HG02623 (cell line): ENCODE results near the gene FRG2C.
"Not testable (repeated sequence)": the region's sequence is repeated elsewhere in the genome, so short reads cannot be mapped to it uniquely, and the experiment has no call there.

Experiments
- ATAC-seq: cut with Tn5 transposase; IDR thresholded peaks from one replicate; pipeline ENCODE4 v1.9.1; 2021; ENCODE audit warnings: moderate library complexity; ENCODE audit not compliant: unreplicated experiment

FRG2C gene

DNA sequence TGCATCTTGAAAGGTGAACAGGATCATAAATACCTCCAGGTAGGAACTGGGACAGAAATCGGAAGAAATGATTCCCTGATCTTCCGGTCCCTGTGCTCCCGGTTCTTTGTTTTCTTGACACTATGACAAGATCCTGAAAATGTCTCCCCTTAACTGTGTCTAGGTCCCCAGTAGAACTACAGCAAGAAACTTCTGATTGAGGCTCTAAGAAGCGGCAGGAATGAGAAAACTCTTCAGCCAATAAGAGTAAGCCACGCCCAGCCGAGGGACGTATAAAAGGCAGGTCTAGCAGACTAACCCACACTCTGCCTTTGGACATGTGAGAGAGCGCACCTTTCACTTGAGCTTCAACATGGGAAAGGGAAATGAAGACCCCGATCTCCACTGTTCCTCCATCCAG, at the start of gene FRG2C:
FRG2C (plus strand) TSS at position 301 of the 400 bp plus-strand sequence; CDS start at position 353, 52 bp downstream.
- ATAC-seq = not testable (repeated sequence)

GRCh38 chr3:75618666-75619305, 45.3 kb upstream of the FRG2C start:
- ATAC-seq = not testable (repeated sequence)

DNA sequence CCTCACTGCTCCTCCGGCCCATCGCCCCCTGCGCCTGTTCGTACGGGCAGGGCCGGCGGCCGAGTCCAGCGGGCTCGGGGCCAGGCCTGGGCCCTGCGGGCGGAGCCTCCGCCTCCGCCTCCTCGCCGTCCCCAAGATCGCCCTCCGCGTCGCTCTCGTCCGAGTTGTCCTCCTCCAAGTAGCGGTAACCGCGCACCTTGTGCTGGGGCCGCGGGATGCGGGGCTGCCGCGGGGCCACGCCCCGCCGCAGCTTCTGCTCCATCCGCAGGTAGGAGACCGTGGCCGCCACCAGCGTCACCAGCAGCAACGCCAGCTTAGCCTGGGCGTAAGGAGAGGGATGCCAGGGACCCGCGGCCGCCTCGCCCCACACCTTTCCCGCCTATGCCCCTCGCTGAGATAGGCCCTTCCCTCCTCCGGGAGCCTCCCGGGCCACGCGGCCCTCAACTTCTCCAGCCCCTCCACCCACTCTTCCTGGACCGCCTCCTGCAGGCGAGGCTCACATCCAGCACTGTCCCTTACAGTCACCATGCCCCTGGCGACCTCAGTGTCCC, 44.6 kb upstream of the FRG2C start:
- ATAC-seq = not testable (repeated sequence)

- not testable (repeated sequence) for ATAC-seq
These were observed 42.4 kb upstream of the FRG2C start for GRCh38 chr3:75621772-75622171.

- ATAC-seq = not testable (repeated sequence)
These were observed 40.5 kb upstream of the FRG2C start for GRCh38 chr3:75623656-75624055.

DNA sequence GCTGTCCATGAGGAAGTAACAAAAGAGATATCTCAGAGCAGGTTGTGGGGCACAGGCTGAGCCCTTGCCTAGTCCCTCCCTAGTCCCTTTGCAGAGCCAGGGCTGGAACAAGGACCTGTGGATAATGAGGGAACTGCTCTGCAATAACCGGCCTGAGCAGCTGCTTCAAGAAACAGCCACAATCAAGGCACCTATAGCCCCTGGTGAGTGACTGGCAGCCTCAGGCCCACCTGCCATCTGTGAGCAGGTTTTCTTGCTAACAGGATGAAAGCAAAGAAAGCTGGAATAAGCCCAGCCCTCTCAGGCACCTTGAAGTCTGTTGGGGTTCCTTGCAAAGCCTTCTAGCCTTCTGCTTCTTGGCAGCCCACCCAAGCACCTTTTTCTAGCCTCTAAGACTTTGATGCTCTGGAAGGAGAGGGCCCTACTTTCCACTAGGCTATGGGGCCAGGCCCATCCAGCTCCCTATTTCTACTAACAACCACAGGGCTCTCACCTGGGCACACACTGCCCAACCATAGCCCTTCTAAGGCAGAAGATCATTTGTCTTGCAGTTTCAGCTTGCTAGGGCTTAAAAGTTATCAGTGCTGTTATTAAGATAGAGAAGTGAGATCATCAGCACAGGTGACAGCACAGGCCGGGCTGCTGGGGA, 33.1 kb upstream of the FRG2C start:
- not testable (repeated sequence) for ATAC-seq

GRCh38 chr3:75631541-75631940, 32.6 kb upstream of the FRG2C start:
- ATAC-seq = no peak

DNA sequence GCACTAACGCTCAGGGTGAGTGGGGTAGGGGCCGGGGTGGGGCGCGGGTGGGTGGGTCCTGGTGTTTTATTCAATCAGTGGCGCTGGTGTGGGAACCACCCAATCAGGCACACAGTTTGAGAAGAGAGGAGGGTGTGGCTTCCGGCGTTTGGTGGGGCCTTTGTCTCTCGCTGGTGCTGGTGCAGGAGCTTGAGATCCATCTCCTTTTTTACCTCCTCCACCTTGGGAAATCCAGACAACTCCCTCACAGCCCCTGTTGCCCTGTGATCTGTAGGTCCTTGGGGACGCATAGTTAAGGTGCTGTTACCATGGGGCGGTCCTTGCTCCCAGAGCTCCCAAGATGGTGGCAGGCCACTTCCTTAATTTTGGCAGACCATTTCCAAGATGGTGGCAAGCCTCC, 25.2 kb upstream of the FRG2C start:
- not testable (repeated sequence) for ATAC-seq

DNA sequence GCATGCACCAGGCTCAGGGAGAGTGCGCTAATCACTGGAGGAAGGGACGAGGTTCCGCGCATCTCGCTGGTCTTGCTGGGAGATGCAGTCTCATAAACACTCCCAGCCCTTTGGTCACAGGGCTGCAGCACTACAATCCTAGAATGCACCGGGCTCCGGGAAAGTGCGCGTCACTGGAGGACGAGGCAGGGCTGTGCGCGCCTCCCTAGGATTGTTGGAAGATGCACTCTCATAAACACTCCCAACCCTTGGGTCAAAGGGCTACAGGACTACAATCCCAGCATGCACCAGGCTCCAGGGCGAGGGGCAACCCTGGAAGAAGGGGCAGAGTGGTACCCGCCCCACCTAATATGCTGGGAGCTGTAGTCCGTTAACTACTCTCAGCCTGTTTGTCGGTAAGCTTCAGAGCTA, 23.0 kb upstream of the FRG2C start:
- ATAC-seq = not testable (repeated sequence)

- ATAC-seq = not testable (repeated sequence)
These were observed 20.9 kb upstream of the FRG2C start for GRCh38 chr3:75643031-75643800.

DNA sequence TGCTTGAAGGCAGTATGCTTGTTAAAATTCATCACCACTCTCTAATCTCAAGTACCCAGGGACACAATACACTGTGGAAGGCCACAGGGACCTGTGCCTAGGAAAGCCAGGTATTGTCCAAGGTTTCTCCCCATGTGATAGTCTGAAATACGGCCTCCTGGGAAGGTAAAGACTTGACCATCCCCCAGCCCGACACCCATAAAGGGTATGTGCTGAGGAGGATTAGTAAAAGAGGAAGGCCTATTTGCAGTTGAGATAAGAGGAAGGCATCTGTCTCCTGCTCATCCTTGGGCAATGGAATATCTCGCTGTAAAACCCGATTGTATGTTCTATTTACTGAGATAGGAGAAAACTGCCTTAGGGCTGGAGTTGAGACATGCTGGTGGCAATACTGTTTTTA, 18.6 kb upstream of the FRG2C start:
- ATAC-seq = not testable (repeated sequence)

DNA sequence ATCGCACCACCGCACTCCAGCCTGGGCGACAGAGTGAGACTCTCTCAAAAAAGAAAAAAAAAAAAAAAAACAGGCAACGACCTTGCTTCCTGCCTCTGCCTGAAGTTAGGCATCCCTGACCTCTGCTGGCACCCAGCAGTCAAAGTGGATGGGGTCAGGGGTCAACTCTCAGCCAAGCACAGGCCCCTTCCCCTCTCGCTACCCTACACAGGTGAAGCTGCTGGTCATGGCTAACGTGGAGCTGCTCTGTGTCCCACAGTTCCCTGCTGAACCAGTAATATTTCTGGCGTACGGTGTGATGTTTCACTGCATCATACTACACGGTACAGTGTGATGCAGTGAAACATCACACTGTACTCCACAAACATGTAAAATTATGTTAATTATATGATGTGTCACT, 13.9 kb upstream of the FRG2C start:
- no peak for ATAC-seq

- not testable (repeated sequence) for ATAC-seq
These were observed 8.8 kb upstream of the FRG2C start for GRCh38 chr3:75655101-75655904.

DNA sequence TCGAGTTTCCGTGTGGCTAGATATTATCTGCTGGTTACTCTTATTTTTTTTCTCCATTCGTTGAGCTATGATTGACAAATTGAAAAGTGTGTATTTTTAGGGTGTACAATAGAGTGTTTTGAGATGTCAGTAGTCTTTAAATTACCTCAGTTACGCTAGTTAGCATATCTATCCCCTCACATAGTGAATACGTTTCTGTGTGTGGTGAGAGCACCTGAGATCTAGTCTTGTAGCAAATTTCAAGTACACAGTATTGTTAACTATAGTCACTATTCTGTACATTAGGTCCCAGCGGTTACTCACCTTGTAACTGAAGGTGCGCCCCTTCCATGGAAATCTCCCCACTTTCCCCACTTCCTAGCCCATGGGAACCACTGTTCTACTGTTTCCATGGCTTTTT, 8.2 kb upstream of the FRG2C start:
- not testable (repeated sequence) for ATAC-seq

- ATAC-seq = not testable (repeated sequence)
These were observed 5.6 kb upstream of the FRG2C start for GRCh38 chr3:75658411-75659107.

DNA sequence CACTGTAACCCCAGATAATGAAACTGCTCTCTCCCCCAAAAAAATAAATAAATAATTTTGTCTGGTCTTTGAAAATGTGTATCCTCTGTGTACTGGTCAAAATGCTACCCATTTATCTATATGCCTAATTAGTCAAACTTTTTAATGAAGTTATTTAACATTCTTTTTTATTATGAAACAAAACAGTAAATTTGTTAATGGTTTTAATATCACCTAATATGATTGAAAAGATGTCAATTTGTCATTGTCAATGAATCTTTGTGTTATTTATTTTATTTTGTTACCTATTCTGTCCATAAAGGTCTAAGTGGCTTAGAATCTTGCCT, 5.1 kb upstream of the FRG2C start:
- not testable (repeated sequence) for ATAC-seq

DNA sequence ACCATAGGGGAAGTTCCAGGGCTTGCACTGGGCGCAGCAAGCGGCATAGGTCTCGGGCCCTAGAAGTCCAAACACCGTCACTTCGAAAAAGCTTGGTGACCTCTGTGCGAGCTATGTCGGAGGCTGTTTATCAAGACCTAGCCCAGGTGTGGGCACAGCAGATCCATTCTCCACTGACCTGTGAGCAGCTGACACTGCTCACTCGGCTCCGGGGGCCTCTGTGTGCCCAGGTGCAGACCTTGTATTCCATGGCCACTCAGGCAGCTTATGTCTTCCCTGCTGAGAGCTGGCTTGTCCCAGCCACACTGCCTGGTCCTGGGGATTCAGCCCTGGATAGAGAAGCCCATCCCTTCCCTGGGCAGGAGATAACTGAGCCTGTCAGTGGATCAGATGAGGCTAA, 1.5 kb downstream of the FRG2C start:
- ATAC-seq = not testable (repeated sequence)

DNA sequence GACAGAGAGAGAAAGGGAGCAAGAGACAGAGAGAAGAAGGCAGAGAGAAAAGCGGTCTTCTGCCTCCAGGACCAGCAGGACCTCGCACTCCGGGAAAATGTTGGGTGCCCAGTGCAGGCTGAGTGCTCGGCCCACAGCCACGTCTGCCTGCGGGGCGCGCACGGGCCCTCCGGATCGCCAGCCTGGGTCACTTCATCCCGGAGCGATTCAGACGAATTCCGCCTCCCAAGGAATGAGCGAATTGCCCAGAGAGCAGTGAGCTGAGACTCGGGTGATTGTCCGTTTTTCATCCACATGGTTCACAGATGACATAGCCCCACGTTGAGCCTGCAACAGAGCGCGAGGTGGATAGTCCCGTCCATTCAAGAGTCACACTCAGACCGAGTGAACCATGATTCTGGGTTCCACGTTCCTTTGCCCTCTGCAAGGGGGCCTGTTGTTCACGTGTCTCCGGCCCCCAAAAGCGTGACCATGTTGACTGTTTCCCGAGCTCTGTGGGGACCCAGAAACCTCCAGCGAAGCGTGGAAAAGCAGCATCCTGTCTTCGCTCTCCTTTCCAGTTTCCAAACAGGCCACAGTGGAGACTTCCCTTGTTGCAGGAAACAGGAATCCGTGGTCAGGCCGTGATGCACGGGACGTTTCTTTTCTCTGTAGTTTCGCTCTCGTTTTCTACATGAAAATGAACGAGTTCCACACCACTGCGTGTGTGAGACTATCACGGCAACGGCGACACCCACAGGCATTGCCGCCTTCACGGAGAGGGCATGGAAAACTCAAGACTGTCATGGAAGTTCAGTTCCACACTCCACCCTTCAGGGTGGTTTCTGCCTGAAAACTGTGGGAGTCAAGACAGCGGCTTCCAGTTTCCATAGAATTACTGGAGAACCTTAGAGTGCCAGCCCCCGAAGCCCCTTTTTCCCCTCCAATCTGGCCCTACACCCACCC, 3.9 kb downstream of the FRG2C start:
- ATAC-seq = not testable (repeated sequence)

DNA sequence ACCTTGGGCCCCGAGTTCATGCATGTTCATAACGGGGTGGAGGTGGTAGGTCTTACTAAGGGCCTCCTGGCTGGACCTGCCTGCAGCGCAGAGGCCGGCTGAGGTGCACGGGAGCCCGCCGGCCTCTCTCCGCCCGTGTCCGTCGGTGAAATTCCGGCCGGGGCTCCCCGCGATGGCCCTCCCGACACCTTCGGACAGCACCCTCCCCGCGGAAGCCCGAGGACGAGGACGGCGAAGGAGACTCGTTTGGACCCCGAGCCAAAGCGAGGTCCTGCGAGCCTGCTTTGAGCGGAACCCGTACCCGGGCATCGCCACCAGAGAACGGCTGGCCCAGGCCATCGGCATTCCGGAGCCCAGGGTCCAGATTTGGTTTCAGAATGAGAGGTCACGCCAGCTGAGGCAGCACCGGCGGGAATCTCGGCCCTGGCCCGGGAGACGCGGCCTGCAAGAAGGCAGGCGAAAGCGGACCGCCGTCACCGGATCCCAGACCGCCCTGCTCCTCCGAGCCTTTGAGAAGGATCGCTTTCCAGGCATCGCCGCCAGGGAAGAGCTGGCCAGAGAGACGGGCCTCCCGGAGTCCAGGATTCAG, 4.7 kb downstream of the FRG2C start:
- ATAC-seq = not testable (repeated sequence)
